ENCODE data around the gene INSC.

DNA sequence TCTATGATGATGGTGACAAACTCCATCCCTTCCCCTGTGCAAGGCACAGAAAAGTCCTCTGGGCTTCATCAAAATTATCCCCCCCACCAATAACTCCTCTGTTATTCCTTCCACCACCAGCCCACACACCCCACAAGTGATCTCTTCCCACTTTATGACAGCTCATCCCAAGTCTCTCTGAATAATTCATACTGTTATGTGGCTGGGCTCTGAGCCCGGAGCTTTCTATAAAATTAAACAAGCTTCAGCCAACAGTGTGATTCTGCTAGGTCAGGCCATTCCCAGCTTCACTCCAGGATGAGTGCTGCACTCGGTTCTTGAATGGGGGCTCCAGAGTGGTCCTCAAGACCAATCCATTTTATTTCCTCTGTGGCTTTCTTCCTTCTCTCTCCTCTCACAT is 83.0 kb downstream of the INSC start:
- TF ChIP-seq, protein P1, sequence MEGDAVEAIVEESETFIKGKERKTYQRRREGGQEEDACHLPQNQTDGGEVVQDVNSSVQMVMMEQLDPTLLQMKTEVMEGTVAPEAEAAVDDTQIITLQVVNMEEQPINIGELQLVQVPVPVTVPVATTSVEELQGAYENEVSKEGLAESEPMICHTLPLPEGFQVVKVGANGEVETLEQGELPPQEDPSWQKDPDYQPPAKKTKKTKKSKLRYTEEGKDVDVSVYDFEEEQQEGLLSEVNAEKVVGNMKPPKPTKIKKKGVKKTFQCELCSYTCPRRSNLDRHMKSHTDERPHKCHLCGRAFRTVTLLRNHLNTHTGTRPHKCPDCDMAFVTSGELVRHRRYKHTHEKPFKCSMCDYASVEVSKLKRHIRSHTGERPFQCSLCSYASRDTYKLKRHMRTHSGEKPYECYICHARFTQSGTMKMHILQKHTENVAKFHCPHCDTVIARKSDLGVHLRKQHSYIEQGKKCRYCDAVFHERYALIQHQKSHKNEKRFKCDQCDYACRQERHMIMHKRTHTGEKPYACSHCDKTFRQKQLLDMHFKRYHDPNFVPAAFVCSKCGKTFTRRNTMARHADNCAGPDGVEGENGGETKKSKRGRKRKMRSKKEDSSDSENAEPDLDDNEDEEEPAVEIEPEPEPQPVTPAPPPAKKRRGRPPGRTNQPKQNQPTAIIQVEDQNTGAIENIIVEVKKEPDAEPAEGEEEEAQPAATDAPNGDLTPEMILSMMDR (IDR thresholded peaks at IDR 0.05), result no peak
- TF ChIP-seq POLR2A (IDR thresholded peaks at IDR 0.05), result no peak
